Endodermal cell (in vitro differentiated cells): Measurements from ENCODE around the gene SLC39A13. TPM values are rescaled to one million over a fixed set of nuclear protein-coding genes. Genes with fewer than 3 reads are reported as not detected.
A peak's percentile ranks its signal among the peaks of the same experiment; 100 is the strongest.

ENCODE experiments used
- DNase-seq: peaks from one replicate; pipeline ENCODE4 v3.0.0-alpha.2; 2017
- H3K27ac ChIP-seq: 2 replicates; pipeline ENCODE4 v1.5.1; 2013; ENCODE audit warnings: mild to moderate bottlenecking, low read depth, low read length, moderate library complexity
- H3K27me3 ChIP-seq: 2 replicates; pipeline ENCODE4 v1.6.1; 2013; ENCODE audit warnings: mild to moderate bottlenecking, low read length, moderate library complexity; ENCODE audit not compliant: insufficient read depth, control insufficient read depth, poor library complexity, severe bottlenecking
- H3K36me3 ChIP-seq: 2 replicates; pipeline ENCODE4 v1.7.0; 2013; ENCODE audit warnings: mild to moderate bottlenecking, low read length, moderate library complexity; ENCODE audit not compliant: control insufficient read depth, insufficient read depth
- H3K4me1 ChIP-seq: one replicate; pipeline ENCODE4 v1.7.0; 2013; ENCODE audit warnings: low read length; ENCODE audit not compliant: control insufficient read depth, insufficient read depth
- H3K4me3 ChIP-seq: 2 replicates; pipeline ENCODE4 v1.5.1; 2013; ENCODE audit warnings: mild to moderate bottlenecking, low read length, moderate library complexity
- H3K9ac ChIP-seq: 2 replicates; pipeline ENCODE4 v1.6.1; 2013; ENCODE audit warnings: mild to moderate bottlenecking, low read length, moderate library complexity; ENCODE audit not compliant: poor library complexity, severe bottlenecking; ENCODE audit errors: extremely low read depth
- H3K9me3 ChIP-seq: 2 replicates; pipeline ENCODE4 v1.6.1; 2013; ENCODE audit warnings: mild to moderate bottlenecking, low read length, moderate library complexity; ENCODE audit not compliant: control insufficient read depth
- H3K27ac Mint-ChIP-seq: 2 replicates; pipeline ENCODE4 v1.8.0; 2020; ENCODE audit warnings: mixed read lengths
- H3K27me3 Mint-ChIP-seq: 2 replicates; pipeline ENCODE4 v1.8.0; 2021; ENCODE audit warnings: mild to moderate bottlenecking, mixed read lengths; ENCODE audit not compliant: insufficient read depth
- H3K36me3 Mint-ChIP-seq: 2 replicates; pipeline ENCODE4 v1.8.0; 2020; ENCODE audit warnings: low read depth, mixed read lengths
- H3K4me1 Mint-ChIP-seq: 2 replicates; pipeline ENCODE4 v1.8.0; 2020; ENCODE audit warnings: mixed read lengths
- H3K4me3 Mint-ChIP-seq: 2 replicates; pipeline ENCODE4 v1.8.0; 2020; ENCODE audit warnings: mild to moderate bottlenecking, moderate library complexity, mixed read lengths
- H3K9me3 Mint-ChIP-seq: 2 replicates; pipeline ENCODE4 v1.8.0; 2020; ENCODE audit warnings: mild to moderate bottlenecking, mixed read lengths
- CTCF ChIP-seq: fragments of 200-600 bp; sonication (generic); conservative IDR thresholded peaks from 2 replicates; pipeline ENCODE4 v1.5.0; 2021; ENCODE audit warnings: antibody characterized with exemption, mild to moderate bottlenecking
- WGBS, 2 experiments: methylation state at CpG; one replicate each; pipeline versions ENCODE4 v1.1.5 to v1.1.7; 2013; ENCODE audit warnings: missing lambda C conversion rate in 2 of 2, mixed read lengths in 1 of 2; ENCODE audit not compliant: insufficient coverage in 1 of 2, insufficient read length in 1 of 2; 5-methylcytosine and 5-hydroxymethylcytosine counted together
- total RNA-seq, 2 donors: library from RNA; stranded (reverse); fragmentation: NEBNext Ultra II Directional in 1 of 2; extraction: Animal tissue kit (Norgen Biotek cat#: 25700) in 1 of 2; gene quantifications; 2 replicates in 1 of 2; 3 replicates in 1 of 2; pipeline ENCODE4 v1.2.1, GENCODE V29; 2021

The SLC39A13 gene
- total RNA-seq, 2 donors from 2014 or later = 34.7 to 40.4 TPM

GRCh38 chr11:47403571-47403970 is 4.8 kb upstream of the SLC39A13 start:
- H3K9me3 ChIP-seq = no peaks in the 10 kb centered on the region
- Mint-ChIP-seq H3K27me3 (no peaks in the 10 kb centered on the region), H3K4me3 (no peak overlapping the region), H3K4me1 (peaks cover 30% of the 10 kb centered on the region), H3K36me3 (no peaks in the 10 kb centered on the region), H3K9me3 (no peaks in the 10 kb centered on the region), H3K27ac (peak overlapping the region; percentile 26)
- H3K27me3 ChIP-seq = no peaks in the 10 kb centered on the region
- H3K4me3 ChIP-seq = no peak overlapping the region
- WGBS, 2 experiments = 85 to 89% methylated on average over 3 of the region's 3 CpGs
- no peak for TF ChIP-seq CTCF
- H3K36me3 ChIP-seq = no peaks in the 10 kb centered on the region
- H3K4me1 ChIP-seq = peaks cover 2% of the 10 kb centered on the region
- no peak overlapping the region for H3K9ac ChIP-seq
- peak; percentile 38 for DNase-seq
- no peak overlapping the region for H3K27ac ChIP-seq

GRCh38 chr11:47406896-47407745 is 1.3 kb upstream of the SLC39A13 start:
- DNase-seq = peak; percentile 71
- H3K36me3 Mint-ChIP-seq = no peaks in the 10 kb centered on the region
- H3K36me3 ChIP-seq = peaks cover 15% of the 10 kb centered on the region
- H3K9me3 Mint-ChIP-seq = no peaks in the 10 kb centered on the region
- WGBS, 2 experiments = 71 to 80% methylated on average over 10 to 12 of the region's 12 CpGs
- H3K4me3 Mint-ChIP-seq = peak overlapping the region; percentile 82
- H3K4me1 Mint-ChIP-seq = peaks cover 14% of the 10 kb centered on the region
- peak overlapping the region; percentile 16 for H3K9ac ChIP-seq
- H3K27ac Mint-ChIP-seq = peak overlapping the region; percentile 97
- H3K27me3 Mint-ChIP-seq = no peaks in the 10 kb centered on the region
- peak; percentile 47 for TF ChIP-seq CTCF
- peak overlapping the region; percentile 78 for H3K27ac ChIP-seq
- peaks cover 2% of the 10 kb centered on the region for H3K4me1 ChIP-seq
- H3K4me3 ChIP-seq = peak overlapping the region; percentile 86
- H3K27me3 ChIP-seq = no peaks in the 10 kb centered on the region
- no peaks in the 10 kb centered on the region for H3K9me3 ChIP-seq

- no peaks in the 10 kb centered on the region for H3K27me3 Mint-ChIP-seq
Observed at GRCh38 chr11:47408598-47409439, 429 bp downstream of the SLC39A13 start.

More at GRCh38 chr11:47408598-47409439, 429 bp downstream of the SLC39A13 start:
- Mint-ChIP-seq H3K4me1 (peaks cover 9% of the 10 kb centered on the region), H3K27ac (peak overlapping the region; percentile 85), H3K36me3 (peaks cover 12% of the 10 kb centered on the region), H3K4me3 (peak overlapping the region; percentile 82), H3K9me3 (no peaks in the 10 kb centered on the region)
- peak overlapping the region; percentile 57 for H3K27ac ChIP-seq
- WGBS, 2 experiments = 12 to 59% methylated on average over 9 to 50 of the region's 50 CpGs
- no peaks in the 10 kb centered on the region for H3K27me3 ChIP-seq
- peak overlapping the region; percentile 74 for H3K9ac ChIP-seq
- DNase-seq = peak; percentile 79
- H3K9me3 ChIP-seq = no peaks in the 10 kb centered on the region
- H3K4me3 ChIP-seq = peak overlapping the region; percentile 97
- peaks cover 2% of the 10 kb centered on the region for H3K4me1 ChIP-seq
- H3K36me3 ChIP-seq = peaks cover 19% of the 10 kb centered on the region
- TF ChIP-seq CTCF = no peak
